Gastrocnemius medialis (tissue), 4 donors: ENCODE measurements around the gene TP53INP2.

Experiments
- CTCF ChIP-seq, 5 experiments: fragments of 450-650 bp in 3 of 5; fragments of 200-600 bp in 2 of 5; sonication (generic) in 2 of 5; IDR thresholded peaks in 4 of 5; conservative IDR thresholded peaks in 1 of 5; 1 replicate in 4 of 5; 2 replicates in 1 of 5; pipeline ENCODE4 v1.5.1; 2016 to 2019; ENCODE audit warnings: antibody characterized with exemption in 5 of 5, mild to moderate bottlenecking in 3 of 5, moderate library complexity in 3 of 5
- POLR2A ChIP-seq, 2 donors: fragments of 450-650 bp; IDR thresholded peaks; one replicate each; pipeline ENCODE4 v1.6.1; 2017; ENCODE audit warnings: antibody characterized with exemption in 2 of 2, mild to moderate bottlenecking in 2 of 2, moderate library complexity in 2 of 2

- TF ChIP-seq CTCF (IDR thresholded peaks at IDR 0.05 in 4 of 5, conservative IDR thresholded peaks at IDR 0.05 in 1 of 5), result no peak
- no peak for TF ChIP-seq POLR2A (IDR thresholded peaks at IDR 0.05)
Observed at GRCh38 chr20:34736106-34736735, 32.1 kb downstream of the TP53INP2 start.
